Kidney (tissue), 14 donors: ENCODE data around the gene TERT. TPM values are rescaled to one million over a fixed set of nuclear protein-coding genes. Genes with fewer than 3 reads are reported as not detected.
A peak's percentile ranks its signal among the peaks of the same experiment; 100 is the strongest.

ENCODE experiments used
- DNase-seq, 5 donors: peaks; one replicate each; pipeline ENCODE4 v3.0.0-alpha.2; 2013 to 2020
- FAIRE-seq: peaks from 2 replicates; lab custom pipeline; 2012; peaks lifted over from hg19 to GRCh38; lab: Jason Lieb, UNC
- H3K27ac ChIP-seq, 2 donors: one replicate each; pipeline ENCODE4 v1.7.0; 2013; ENCODE audit warnings: low read depth in 2 of 2, low read length in 2 of 2, inconsistent platforms in 1 of 2
- H3K27me3 ChIP-seq: one replicate; pipeline ENCODE4 v1.7.1; 2013; ENCODE audit warnings: low read length, inconsistent platforms; ENCODE audit not compliant: control insufficient read depth, insufficient read depth
- H3K36me3 ChIP-seq, 3 donors: one replicate each; pipeline versions ENCODE4 v1.7.0 to v1.7.1; 2013; ENCODE audit warnings: low read length in 3 of 3, control low read depth in 1 of 3, inconsistent platforms in 1 of 3; ENCODE audit not compliant: insufficient read depth in 3 of 3, control insufficient read depth in 2 of 3
- H3K4me1 ChIP-seq, 3 donors: one replicate each; pipeline versions ENCODE4 v1.7.0 to v1.7.1; 2013; ENCODE audit warnings: low read length in 3 of 3, inconsistent platforms in 1 of 3, low read depth in 1 of 3; ENCODE audit not compliant: control insufficient read depth in 2 of 3, insufficient read depth in 2 of 3
- H3K4me3 ChIP-seq, 3 donors: one replicate each; pipeline versions ENCODE4 v1.7.0 to v1.8.1; 2013; ENCODE audit warnings: low read length in 3 of 3, control low read depth in 1 of 3, inconsistent platforms in 1 of 3
- H3K9ac ChIP-seq, 3 donors: one replicate each; pipeline versions ENCODE4 v1.7.0 to v1.7.1; 2013; ENCODE audit warnings: low read length in 3 of 3, control low read depth in 1 of 3, inconsistent platforms in 1 of 3
- H3K9me3 ChIP-seq, 3 donors: one replicate each; pipeline versions ENCODE4 v1.7.0 to v1.7.1; 2013; ENCODE audit warnings: low read length in 3 of 3, control low read depth in 1 of 3, inconsistent platforms in 1 of 3; ENCODE audit not compliant: control insufficient read depth in 2 of 3, insufficient read depth in 1 of 3
- intact Hi-C: fragments of 100-400 bp; cut with DNase I; formaldehyde crosslinking; loops from one replicate; pipeline ENCODE4 v1.11.1; 2022
- polyA plus RNA-seq: library from polyadenylated mRNA; stranded (reverse); fragments of 350-450 nt; fragmentation: Illumina TruSeq; extraction: RNeasy Lipid Tissue Mini Kit (QIAGEN cat#74804); gene quantifications from one replicate; pipeline ENCODE4 v1.2.3, GENCODE V29; 2014; ENCODE audit warnings: low read depth, low replicate concordance; ENCODE audit not compliant: insufficient read depth
- total RNA-seq: library from RNA; stranded (reverse); fragmentation: NEBNext Ultra II Directional; extraction: Animal tissue kit (Norgen Biotek cat#: 25700); gene quantifications from one replicate; pipeline ENCODE4 v1.2.1, GENCODE V29; 2021
- TF ChIP-seq, protein P1 (sequence below): IDR thresholded peaks from 3 replicates; pipeline ENCODE4 v1.5.1; 2012; ENCODE audit warnings: mild to moderate bottlenecking, moderate library complexity, borderline replicate concordance; ENCODE audit not compliant: insufficient read depth; ENCODE audit errors: extremely low read depth
- donor health status: control.
- donor health status: control.
- donor health status: control.
- donor health status: control.
- donor health status: control.
- donor health status: DM: yes; HTN: yes; CAD: no.
- donor health status: Normal renal cell carcinoma (clear cell type).

TERT gene
- total and polyA plus RNA-seq, 2 donors from 2014 or later, result 0.91 TPM; not detected in 1

DNA sequence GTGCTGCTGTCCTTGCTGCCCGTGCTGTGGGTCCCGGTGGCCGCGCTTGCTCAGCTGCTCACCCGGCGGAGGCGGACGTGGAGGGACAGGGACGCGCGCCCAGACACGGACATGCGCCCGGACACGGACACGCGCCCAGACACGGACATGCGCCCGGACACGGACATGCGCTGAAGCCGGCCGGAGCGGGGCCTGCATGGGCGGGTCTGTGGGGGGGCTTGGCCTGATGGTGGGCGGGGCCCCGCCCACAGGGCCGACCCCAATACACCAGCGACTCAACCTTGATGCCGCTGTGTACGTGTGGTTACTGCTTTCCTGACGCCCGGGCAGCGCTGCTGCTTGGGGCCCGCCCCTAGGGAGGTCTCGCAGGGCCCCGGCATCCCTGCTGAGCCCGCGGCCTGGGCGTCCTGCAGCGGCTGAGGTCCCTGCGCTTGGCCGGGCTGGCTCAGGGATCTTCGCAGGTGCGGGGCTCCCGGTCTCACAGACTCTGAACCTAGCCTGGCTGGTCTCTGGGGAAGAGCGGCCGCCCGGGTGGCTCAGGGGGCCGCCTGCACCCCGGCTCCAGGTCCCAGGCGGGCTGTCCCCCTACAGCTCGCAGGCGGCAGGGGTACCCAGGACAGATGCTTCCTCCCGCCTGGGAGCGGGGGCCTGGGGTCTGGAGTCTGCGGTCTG is 48.8 kb downstream of the TERT start:
- DNase-seq, result peak in 1 of 5 donors; percentile 31

DNA sequence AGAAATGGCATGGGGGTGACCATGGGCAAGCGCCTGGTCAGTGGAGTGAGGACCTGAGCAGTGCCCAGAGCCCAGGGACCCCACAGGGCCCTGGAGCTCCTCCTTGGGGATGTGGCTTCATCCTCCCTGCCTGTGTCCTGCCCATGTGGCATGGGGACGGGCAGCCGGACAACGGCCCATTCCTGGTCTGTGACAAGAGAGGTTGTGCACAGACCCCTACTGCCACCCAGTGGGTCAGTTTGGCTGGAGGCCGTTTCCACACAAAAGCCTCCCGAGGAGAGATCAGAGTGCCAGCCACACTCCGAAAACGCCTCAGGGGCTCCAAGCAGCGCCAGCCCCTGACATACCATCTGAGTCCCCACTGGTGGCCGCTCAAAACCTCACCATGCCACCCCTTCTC is 49.9 kb downstream of the TERT start:
- TF ChIP-seq, protein P1, sequence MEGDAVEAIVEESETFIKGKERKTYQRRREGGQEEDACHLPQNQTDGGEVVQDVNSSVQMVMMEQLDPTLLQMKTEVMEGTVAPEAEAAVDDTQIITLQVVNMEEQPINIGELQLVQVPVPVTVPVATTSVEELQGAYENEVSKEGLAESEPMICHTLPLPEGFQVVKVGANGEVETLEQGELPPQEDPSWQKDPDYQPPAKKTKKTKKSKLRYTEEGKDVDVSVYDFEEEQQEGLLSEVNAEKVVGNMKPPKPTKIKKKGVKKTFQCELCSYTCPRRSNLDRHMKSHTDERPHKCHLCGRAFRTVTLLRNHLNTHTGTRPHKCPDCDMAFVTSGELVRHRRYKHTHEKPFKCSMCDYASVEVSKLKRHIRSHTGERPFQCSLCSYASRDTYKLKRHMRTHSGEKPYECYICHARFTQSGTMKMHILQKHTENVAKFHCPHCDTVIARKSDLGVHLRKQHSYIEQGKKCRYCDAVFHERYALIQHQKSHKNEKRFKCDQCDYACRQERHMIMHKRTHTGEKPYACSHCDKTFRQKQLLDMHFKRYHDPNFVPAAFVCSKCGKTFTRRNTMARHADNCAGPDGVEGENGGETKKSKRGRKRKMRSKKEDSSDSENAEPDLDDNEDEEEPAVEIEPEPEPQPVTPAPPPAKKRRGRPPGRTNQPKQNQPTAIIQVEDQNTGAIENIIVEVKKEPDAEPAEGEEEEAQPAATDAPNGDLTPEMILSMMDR, result no peak
- intact Hi-C loops, result no loop called here
- FAIRE-seq, result no peak
- H3K27ac ChIP-seq, result no peak overlapping the region
- no peak overlapping the region for H3K4me3 ChIP-seq
- no peaks in the 10 kb centered on the region for H3K9me3 ChIP-seq
- peak in 1 of 5 donors; percentile 32 for DNase-seq
- H3K27me3 ChIP-seq, result no peaks in the 10 kb centered on the region
- H3K36me3 ChIP-seq, result no peaks in the 10 kb centered on the region
- no peaks in the 10 kb centered on the region for H3K4me1 ChIP-seq
- no peak overlapping the region for H3K9ac ChIP-seq

More for the DNA sequence above, 48.8 kb downstream of the TERT start:
- no peaks in the 10 kb centered on the region for H3K9me3 ChIP-seq
- intact Hi-C loops, result no loop called here
- H3K27me3 ChIP-seq, result no peaks in the 10 kb centered on the region
- no peaks in the 10 kb centered on the region for H3K36me3 ChIP-seq
- no peak overlapping the region for H3K27ac ChIP-seq
- H3K9ac ChIP-seq, result no peak overlapping the region
- no peaks in the 10 kb centered on the region for H3K4me1 ChIP-seq
- FAIRE-seq, result no peak
- H3K4me3 ChIP-seq, result no peak overlapping the region
- TF ChIP-seq, protein P1, result no peak

DNA sequence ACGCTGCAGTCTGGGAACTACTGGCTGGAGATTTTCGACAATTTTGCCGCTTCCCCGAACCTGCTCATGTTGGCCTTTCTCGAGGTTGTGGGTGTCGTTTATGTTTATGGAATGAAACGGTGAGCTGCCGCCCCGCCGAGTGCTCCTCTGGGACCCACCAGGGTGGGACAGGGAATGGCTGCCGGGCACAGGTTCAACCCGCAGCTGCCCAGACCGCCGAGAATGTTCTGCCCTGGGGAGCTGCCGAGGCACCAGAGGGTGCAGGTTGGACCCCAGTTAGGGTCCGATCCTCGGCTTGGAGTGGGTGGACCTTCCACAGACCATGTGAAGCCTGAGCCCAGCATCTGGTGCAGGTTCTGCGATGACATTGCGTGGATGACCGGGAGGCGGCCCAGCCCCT is 50.6 kb downstream of the TERT start:
- Histone ChIP-seq H3K27ac (no peak overlapping the region), H3K4me1 (no peaks in the 10 kb centered on the region), H3K4me3 (no peak overlapping the region), H3K9ac (no peak overlapping the region), H3K36me3 (no peaks in the 10 kb centered on the region), H3K27me3 (no peaks in the 10 kb centered on the region), H3K9me3 (no peaks in the 10 kb centered on the region)
- DNase-seq (no peak), FAIRE-seq (no peak)
- TF ChIP-seq, protein P1, result no peak
- intact Hi-C loops, result no loop called here
